ENCODE measurements around the gene CUEDC2.

Gene CUEDC2

GRCh38 chr10:102382871-102383270, 49.5 kb downstream of the CUEDC2 start:
- no peaks in the 10 kb centered on the region for H3K79me2 ChIP-seq (ENCODE audit: insufficient read depth, low read length)
- H3K4me2 ChIP-seq (ENCODE audit: low read depth, low read length, poor library complexity, severe bottlenecking): no peak overlapping the region
- H3K9me2 ChIP-seq (replicated peaks; ENCODE audit: insufficient read depth, low read length): no peaks in the 10 kb centered on the region
- no peaks in the 10 kb centered on the region for H3K9me3 ChIP-seq (ENCODE audit: insufficient read depth, low read length)
- no peak for TF ChIP-seq EZH2phosphoT487 (conservative IDR thresholded peaks at IDR 0.05; ENCODE audit: low read length)
- TF ChIP-seq, protein P1, sequence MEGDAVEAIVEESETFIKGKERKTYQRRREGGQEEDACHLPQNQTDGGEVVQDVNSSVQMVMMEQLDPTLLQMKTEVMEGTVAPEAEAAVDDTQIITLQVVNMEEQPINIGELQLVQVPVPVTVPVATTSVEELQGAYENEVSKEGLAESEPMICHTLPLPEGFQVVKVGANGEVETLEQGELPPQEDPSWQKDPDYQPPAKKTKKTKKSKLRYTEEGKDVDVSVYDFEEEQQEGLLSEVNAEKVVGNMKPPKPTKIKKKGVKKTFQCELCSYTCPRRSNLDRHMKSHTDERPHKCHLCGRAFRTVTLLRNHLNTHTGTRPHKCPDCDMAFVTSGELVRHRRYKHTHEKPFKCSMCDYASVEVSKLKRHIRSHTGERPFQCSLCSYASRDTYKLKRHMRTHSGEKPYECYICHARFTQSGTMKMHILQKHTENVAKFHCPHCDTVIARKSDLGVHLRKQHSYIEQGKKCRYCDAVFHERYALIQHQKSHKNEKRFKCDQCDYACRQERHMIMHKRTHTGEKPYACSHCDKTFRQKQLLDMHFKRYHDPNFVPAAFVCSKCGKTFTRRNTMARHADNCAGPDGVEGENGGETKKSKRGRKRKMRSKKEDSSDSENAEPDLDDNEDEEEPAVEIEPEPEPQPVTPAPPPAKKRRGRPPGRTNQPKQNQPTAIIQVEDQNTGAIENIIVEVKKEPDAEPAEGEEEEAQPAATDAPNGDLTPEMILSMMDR (IDR thresholded peaks at IDR 0.05; ENCODE audit: insufficient read depth, low read length, poor library complexity, severe bottlenecking): no peak
- no peaks in the 10 kb centered on the region for H3F3A ChIP-seq (ENCODE audit: insufficient read depth)
- no peak overlapping the region for H3K27ac ChIP-seq (ENCODE audit: low read depth, low read length)
- H3K9ac ChIP-seq (ENCODE audit: low read length): no peak overlapping the region
- no peaks in the 10 kb centered on the region for H3K27me3 ChIP-seq (ENCODE audit: low read length)
- H4K20me1 ChIP-seq (ENCODE audit: low read depth, low read length): no peaks in the 10 kb centered on the region
- no peak overlapping the region for H3K4me3 ChIP-seq (ENCODE audit: insufficient read depth, low read length, poor library complexity, severe bottlenecking)
- no peak overlapping the region for H2AFZ ChIP-seq (ENCODE audit: low read depth, low read length, severe bottlenecking)
- H3K36me3 ChIP-seq (ENCODE audit: low read length): no peaks in the 10 kb centered on the region

DNA sequence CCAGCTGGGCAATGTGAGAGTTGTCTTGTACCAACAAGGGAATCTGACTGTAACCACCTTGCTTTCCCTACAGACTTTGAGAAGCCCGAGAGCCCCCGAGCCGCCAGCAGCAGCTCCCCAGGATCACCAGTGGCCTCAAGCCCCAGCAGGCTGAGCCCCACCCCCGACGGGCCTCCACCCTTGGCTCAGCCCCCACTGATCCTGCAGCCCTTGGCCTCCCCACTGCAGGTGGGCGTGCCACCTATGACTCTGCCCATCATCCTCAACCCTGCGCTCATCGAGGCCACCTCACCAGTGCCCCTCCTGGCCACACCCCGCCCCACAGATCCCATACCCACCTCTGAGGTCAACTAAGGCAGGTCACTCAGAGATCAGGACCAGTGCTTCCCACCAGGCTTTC, 50.4 kb downstream of the CUEDC2 start:
- H3K36me3 ChIP-seq (ENCODE audit: low read length): no peaks in the 10 kb centered on the region; the same call in 1 of the 2 replicates
- H3F3A ChIP-seq (ENCODE audit: insufficient read depth): no peaks in the 10 kb centered on the region
- no peak overlapping the region for H3K27ac ChIP-seq (ENCODE audit: low read depth, low read length)
- H3K4me3 ChIP-seq (ENCODE audit: insufficient read depth, low read length, poor library complexity, severe bottlenecking): no peak overlapping the region
- H4K20me1 ChIP-seq (ENCODE audit: low read depth, low read length): no peaks in the 10 kb centered on the region
- H3K27me3 ChIP-seq (ENCODE audit: low read length): no peaks in the 10 kb centered on the region
- no peak overlapping the region for H3K4me2 ChIP-seq (ENCODE audit: low read depth, low read length, poor library complexity, severe bottlenecking)
- H3K9me3 ChIP-seq (ENCODE audit: insufficient read depth, low read length): no peaks in the 10 kb centered on the region
- TF ChIP-seq, protein P1 (IDR thresholded peaks at IDR 0.05; ENCODE audit: insufficient read depth, low read length, poor library complexity, severe bottlenecking): no peak
- TF ChIP-seq EZH2phosphoT487 (conservative IDR thresholded peaks at IDR 0.05; ENCODE audit: low read length): no peak
- H3K9me2 ChIP-seq (replicated peaks; ENCODE audit: insufficient read depth, low read length): no peaks in the 10 kb centered on the region
- no peak overlapping the region for H2AFZ ChIP-seq (ENCODE audit: low read depth, low read length, severe bottlenecking)
- no peak overlapping the region for H3K9ac ChIP-seq (ENCODE audit: low read length)
- H3K79me2 ChIP-seq (ENCODE audit: insufficient read depth, low read length): no peaks in the 10 kb centered on the region

DNA sequence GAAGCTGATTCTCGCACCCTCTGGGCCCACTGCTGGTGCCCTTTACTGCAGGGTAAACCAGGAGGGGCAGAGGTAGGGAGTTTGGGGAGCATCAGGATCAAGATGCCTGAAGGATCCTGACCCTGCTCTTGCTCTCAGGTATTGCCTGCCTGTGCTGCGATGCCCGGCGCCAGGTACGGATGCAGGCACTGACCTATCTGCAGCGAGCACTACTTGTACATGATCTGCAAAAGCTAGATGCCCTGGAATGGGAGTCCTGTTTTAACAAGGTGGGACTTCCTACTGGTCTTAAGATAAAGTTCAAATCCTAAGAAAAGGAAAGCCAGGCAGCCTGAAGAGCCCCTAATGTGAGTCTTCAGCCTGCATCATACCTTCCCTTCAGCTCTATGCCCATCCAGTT, 53.0 kb downstream of the CUEDC2 start:
- H3K9me2 ChIP-seq (replicated peaks; ENCODE audit: insufficient read depth, low read length): no peaks in the 10 kb centered on the region
- H3K79me2 ChIP-seq (ENCODE audit: insufficient read depth, low read length): no peaks in the 10 kb centered on the region
- H3K4me3 ChIP-seq (ENCODE audit: insufficient read depth, low read length, poor library complexity, severe bottlenecking): no peak overlapping the region
- TF ChIP-seq, protein P1 (IDR thresholded peaks at IDR 0.05; ENCODE audit: insufficient read depth, low read length, poor library complexity, severe bottlenecking): no peak
- no peak for TF ChIP-seq EZH2phosphoT487 (conservative IDR thresholded peaks at IDR 0.05; ENCODE audit: low read length)
- no peak overlapping the region for H3K27ac ChIP-seq (ENCODE audit: low read depth, low read length)
- no peak overlapping the region for H3K4me2 ChIP-seq (ENCODE audit: low read depth, low read length, poor library complexity, severe bottlenecking)
- no peak overlapping the region for H3K9ac ChIP-seq (ENCODE audit: low read length)
- no peak overlapping the region for H2AFZ ChIP-seq (ENCODE audit: low read depth, low read length, severe bottlenecking)
- no peaks in the 10 kb centered on the region; the same call in 1 of the 2 replicates for H3K36me3 ChIP-seq (ENCODE audit: low read length)
- H3K27me3 ChIP-seq (ENCODE audit: low read length): no peaks in the 10 kb centered on the region
- no peaks in the 10 kb centered on the region for H3F3A ChIP-seq (ENCODE audit: insufficient read depth)
- no peaks in the 10 kb centered on the region for H4K20me1 ChIP-seq (ENCODE audit: low read depth, low read length)
- H3K9me3 ChIP-seq (ENCODE audit: insufficient read depth, low read length): no peaks in the 10 kb centered on the region
